Neural cell (in vitro differentiated cells): ENCODE data around the gene CDK9. TPM values are rescaled to one million over a fixed set of nuclear protein-coding genes. Genes with fewer than 3 reads are reported as not detected.

Experiments used
- H2AFZ ChIP-seq: fragments of 200-600, 300-800 bp; sonication (generic), shearing (Covaris generic); 2 replicates; pipeline ENCODE4 v1.6.0; 2014; ENCODE audit warnings: low read depth, mild to moderate bottlenecking, antibody characterized with exemption, low read length, moderate library complexity
- H3F3A ChIP-seq: fragments of 200-600 bp; shearing (Covaris generic); 2 replicates; pipeline ENCODE4 v1.6.1; 2016; ENCODE audit warnings: mild to moderate bottlenecking, moderate library complexity, mixed read lengths, antibody characterized with exemption, low read length; ENCODE audit not compliant: insufficient read depth, poor library complexity, severe bottlenecking
- H3K27ac ChIP-seq: fragments of 200-600, 300-800 bp; sonication (generic), shearing (Covaris generic); 2 replicates; pipeline ENCODE4 v1.5.1; 2014; ENCODE audit warnings: mild to moderate bottlenecking, low read length, moderate library complexity
- H3K27me3 ChIP-seq: fragments of 300-800, 200-600 bp; sonication (generic), shearing (Covaris generic); 2 replicates; pipeline ENCODE4 v1.6.0; 2014; ENCODE audit warnings: mild to moderate bottlenecking, low read depth, low read length, moderate library complexity; ENCODE audit not compliant: insufficient read depth
- H3K36me3 ChIP-seq: fragments of 300-800, 200-600 bp; sonication (generic), shearing (Covaris generic); 2 replicates; pipeline ENCODE4 v1.5.1; 2014; ENCODE audit warnings: mild to moderate bottlenecking, antibody characterized with exemption, low read length, moderate library complexity; ENCODE audit not compliant: insufficient read depth
- H3K4me2 ChIP-seq: fragments of 300-800, 200-600 bp; sonication (generic), shearing (Covaris generic); 2 replicates; pipeline ENCODE4 v1.6.0; 2014; ENCODE audit warnings: mild to moderate bottlenecking, low read length
- H3K4me3 ChIP-seq: fragments of 300-800, 200-600 bp; sonication (generic), shearing (Covaris generic); 2 replicates; pipeline ENCODE4 v1.5.1; 2014; ENCODE audit warnings: mild to moderate bottlenecking, low read length, moderate library complexity
- H3K79me2 ChIP-seq: fragments of 200-600 bp; shearing (Covaris generic); replicated peaks from 2 replicates; pipeline ENCODE4 v1.6.0; 2014; ENCODE audit warnings: mild to moderate bottlenecking, low read length, moderate library complexity; ENCODE audit not compliant: insufficient read depth
- H3K9ac ChIP-seq: fragments of 300-800, 200-600 bp; sonication (generic), shearing (Covaris generic); 2 replicates; pipeline ENCODE4 v1.6.1; 2016; ENCODE audit warnings: mild to moderate bottlenecking, low read length, mixed read lengths
- H3K9me2 ChIP-seq: fragments of 200-600 bp; shearing (Covaris generic); 2 replicates; pipeline ENCODE4 v1.6.1; 2016; ENCODE audit warnings: mild to moderate bottlenecking, low read length, mixed read lengths; ENCODE audit not compliant: insufficient read depth
- H3K9me3 ChIP-seq: fragments of 200-600, 300-800 bp; sonication (generic), shearing (Covaris generic); 2 replicates; pipeline ENCODE4 v1.6.1; 2016; ENCODE audit warnings: mild to moderate bottlenecking, mixed run types, low read length, moderate library complexity, mixed read lengths
- H4K20me1 ChIP-seq: fragments of 200-600 bp; shearing (Covaris generic); 2 replicates; pipeline ENCODE4 v1.6.1; 2016; ENCODE audit warnings: mild to moderate bottlenecking, mixed run types; ENCODE audit not compliant: insufficient read depth
- CTCF ChIP-seq: fragments of 450-650 bp; IDR thresholded peaks from 2 replicates; pipeline ENCODE4 v1.5.1; 2014; ENCODE audit warnings: antibody characterized with exemption, mild to moderate bottlenecking, moderate library complexity; ENCODE audit not compliant: poor library complexity, severe bottlenecking
- EP300 ChIP-seq: fragments of 450-650 bp; conservative IDR thresholded peaks from 2 replicates; pipeline ENCODE4 v1.6.1; 2014; ENCODE audit warnings: antibody characterized with exemption, mild to moderate bottlenecking, moderate library complexity; ENCODE audit not compliant: poor library complexity, severe bottlenecking
- EZH2 ChIP-seq: fragments of 200-600, 300-800 bp; shearing (Covaris generic), sonication (generic); IDR thresholded peaks from 2 replicates; pipeline ENCODE4 v1.6.1; 2014; ENCODE audit warnings: antibody characterized with exemption, low read length, borderline replicate concordance, mild to moderate bottlenecking; ENCODE audit not compliant: insufficient read depth, poor library complexity, severe bottlenecking
- MXI1 ChIP-seq: fragments of 450-650 bp; conservative IDR thresholded peaks from 2 replicates; pipeline ENCODE4 v1.6.1; 2014; ENCODE audit warnings: antibody characterized with exemption, mild to moderate bottlenecking; ENCODE audit not compliant: poor library complexity, severe bottlenecking
- POLR2AphosphoS5 ChIP-seq: IDR thresholded peaks from 2 replicates; pipeline ENCODE4 v1.6.1; 2012
- RAD21 ChIP-seq: fragments of 450-650 bp; conservative IDR thresholded peaks from 2 replicates; pipeline ENCODE4 v1.6.1; 2014; ENCODE audit warnings: antibody characterized with exemption, mild to moderate bottlenecking, moderate library complexity
- REST ChIP-seq: IDR thresholded peaks from 2 replicates; pipeline ENCODE4 v1.6.1; 2012; ENCODE audit warnings: borderline replicate concordance
- SMC3 ChIP-seq: fragments of 450-650 bp; conservative IDR thresholded peaks from 2 replicates; pipeline ENCODE4 v1.6.1; 2014; ENCODE audit warnings: antibody characterized with exemption, mild to moderate bottlenecking, moderate library complexity; ENCODE audit not compliant: poor library complexity
- TAF1 ChIP-seq: IDR thresholded peaks from 2 replicates; pipeline ENCODE4 v1.6.1; 2012; ENCODE audit warnings: low read depth
- polyA plus RNA-seq: library from polyadenylated mRNA; depleted of rRNA; stranded (reverse); fragments of >200 nt; gene quantifications from 2 replicates; pipeline ENCODE4 v1.2.3, GENCODE V29; 2014
- small RNA-seq, 3 experiments: library from RNA; depleted of rRNA; stranded (forward); fragments of <200 nt; gene quantifications; one replicate each; pipeline ENCODE3, GENCODE V24; 2012

Gene CDK9
- polyA plus RNA-seq, 1 donor from 2014 or later, result 195 TPM

- TF ChIP-seq EP300, result no peak
- TF ChIP-seq TAF1, result no peak
- no peak for TF ChIP-seq EZH2
- TF ChIP-seq CTCF, result no peak
- TF ChIP-seq RAD21, result no peak
- TF ChIP-seq SMC3, result no peak
- H3K27ac ChIP-seq, result no peak overlapping the region
- no peak overlapping the region for H3K9ac ChIP-seq
- no peaks in the 10 kb centered on the region for H3K9me3 ChIP-seq
- no peak overlapping the region for H3K4me2 ChIP-seq
- H3K4me3 ChIP-seq, result no peak overlapping the region
- no peaks in the 10 kb centered on the region for H3K9me2 ChIP-seq
- no peaks in the 10 kb centered on the region for H3F3A ChIP-seq
- H3K27me3 ChIP-seq, result no peaks in the 10 kb centered on the region
- H3K36me3 ChIP-seq, result no peaks in the 10 kb centered on the region
- H4K20me1 ChIP-seq, result no peaks in the 10 kb centered on the region
- no peaks in the 10 kb centered on the region for H3K79me2 ChIP-seq
- H2AFZ ChIP-seq, result no peak overlapping the region
Observed at GRCh38 chr9:127837346-127837745, 51.5 kb downstream of the CDK9 start.

- Histone ChIP-seq H3K4me2 (no peak overlapping the region), H3K36me3 (no peaks in the 10 kb centered on the region), H3K79me2 (no peaks in the 10 kb centered on the region), H3K27me3 (no peaks in the 10 kb centered on the region), H3K27ac (no peak overlapping the region), H3K9me2 (no peaks in the 10 kb centered on the region), H3K9me3 (no peaks in the 10 kb centered on the region), H3F3A (no peaks in the 10 kb centered on the region), H3K4me3 (no peak overlapping the region), H4K20me1 (no peaks in the 10 kb centered on the region), H2AFZ (no peak overlapping the region), H3K9ac (no peak overlapping the region)
- TF ChIP-seq RAD21 (no peak), EP300 (no peak), SMC3 (no peak), TAF1 (no peak), CTCF (no peak), REST (no peak), EZH2 (no peak), POLR2AphosphoS5 (no peak), MXI1 (no peak)
Observed at GRCh38 chr9:127838375-127839078, 52.7 kb downstream of the CDK9 start.

Small RNA genes lying within 50 kb of the gene (small RNA-seq; reads per million reads assigned to genes)
- 0 to 1.2 (median 0) reads per million in 3 experiments for gene RF00019

Other genes starting within 250 kb of the CDK9 start
- gene STXBP1, start 173.8 kb upstream of the CDK9 start, polyA plus RNA-seq, result 42.5 and 66.2 TPM in 2 replicates
- gene CFAP157, start 79.0 kb upstream of the CDK9 start, polyA plus RNA-seq, result 1.3 and 1.6 TPM in 2 replicates
- 20.0 and 21.9 TPM in 2 replicates for gene PTRH1, start 70.4 kb upstream of the CDK9 start, polyA plus RNA-seq
- 0.11 and 0.26 TPM in 2 replicates for gene TTC16, start 70.0 kb upstream of the CDK9 start, polyA plus RNA-seq
- 54.1 and 59.7 TPM in 2 replicates for gene TOR2A, start 50.7 kb upstream of the CDK9 start, polyA plus RNA-seq
- gene SH2D3C, start 7.4 kb upstream of the CDK9 start, polyA plus RNA-seq, result 14.5 and 19.4 TPM in 2 replicates
- gene FPGS, start 16.8 kb downstream of the CDK9 start, polyA plus RNA-seq, result 38.4 and 60.5 TPM in 2 replicates
- gene ENG, start 68.6 kb downstream of the CDK9 start, polyA plus RNA-seq, result 0.10 TPM in 1 of 2 replicates, not detected in the other
- 105 and 137 TPM in 2 replicates for gene AK1, start 91.6 kb downstream of the CDK9 start, polyA plus RNA-seq
- 44.2 and 59.3 TPM in 2 replicates for gene ST6GALNAC6, start 113.6 kb downstream of the CDK9 start, polyA plus RNA-seq
- 4.8 and 5.9 TPM in 2 replicates for gene ST6GALNAC4, start 131.0 kb downstream of the CDK9 start, polyA plus RNA-seq
- gene PIP5KL1, start 144.7 kb downstream of the CDK9 start, polyA plus RNA-seq, result 3.4 and 5.2 TPM in 2 replicates
- gene DPM2, start 151.8 kb downstream of the CDK9 start, polyA plus RNA-seq, result 30.5 and 44.9 TPM in 2 replicates
- 6.7 and 18.5 TPM in 2 replicates for gene EEIG1, start 195.0 kb downstream of the CDK9 start, polyA plus RNA-seq